Measurements from ENCODE around the gene CDK9. TPM values are rescaled to one million over a fixed set of nuclear protein-coding genes. Genes with fewer than 3 reads are reported as not detected.

CDK9 gene
- total RNA-seq, 1 experiment from 2014 or later = 68.0 TPM

DNA sequence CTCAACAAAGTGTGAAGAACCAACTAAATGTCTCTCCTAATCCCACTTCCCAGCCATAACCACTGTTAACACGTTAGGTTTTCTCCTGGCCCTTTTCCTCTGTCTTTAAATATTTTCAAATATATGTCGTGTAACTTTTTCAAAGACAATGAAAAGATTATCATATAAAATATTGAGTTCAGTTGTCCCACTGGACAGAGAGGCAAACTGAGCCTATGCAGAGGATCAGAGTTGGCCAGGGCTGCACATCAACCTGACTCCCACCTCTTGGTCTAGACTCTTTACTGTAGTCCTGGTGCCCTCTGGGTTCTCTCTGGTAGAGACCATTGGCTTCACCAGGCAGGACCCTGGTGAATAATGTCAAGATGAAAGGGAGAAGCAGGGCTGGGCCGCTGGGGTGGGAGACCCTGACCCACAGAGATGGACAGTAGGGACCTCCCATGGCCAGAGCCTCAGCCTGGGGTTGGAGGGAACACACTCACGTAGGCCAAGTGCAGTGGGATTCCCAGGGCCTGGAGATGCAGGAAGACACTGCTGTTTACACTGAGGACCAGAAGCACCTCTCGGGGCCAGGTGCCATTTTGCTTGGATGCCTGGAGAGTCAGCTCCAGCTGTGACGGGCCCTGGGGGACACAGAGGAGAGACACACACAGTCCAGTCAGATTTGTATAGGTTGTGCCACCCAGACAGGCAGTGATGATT lies 43.5 kb downstream of the CDK9 start:
- CTCF ChIA-PET = no interaction called here
- no peaks in the 10 kb centered on the region for H3K9me3 ChIP-seq (ENCODE audit: low read depth, low read length, poor library complexity, severe bottlenecking)
- no TSS peak for BruUV-seq (replicated peaks)
- H3K27ac ChIP-seq (ENCODE audit: low read depth, low read length, poor library complexity, severe bottlenecking) = no peak overlapping the region
- H3K36me3 ChIP-seq (ENCODE audit: insufficient read depth, low read length, poor library complexity, severe bottlenecking) = peaks cover 5% of the 10 kb centered on the region
- no peak overlapping the region for H3K4me3 ChIP-seq (ENCODE audit: low read depth, low read length, poor library complexity, severe bottlenecking)
- POLR2A ChIA-PET (ENCODE audit: low non-redundant PET) = no interaction called here
- no peak for DNase-seq (ENCODE audit: low spot score)
- no peaks in the 10 kb centered on the region for H3K27me3 ChIP-seq (replicated peaks; ENCODE audit: insufficient read depth, low read depth, low read length, poor library complexity)
- intact Hi-C loops (cut with micrococcal nuclease; ENCODE audit: unreplicated experiment) = no loop called here
- H3K4me1 ChIP-seq (ENCODE audit: insufficient read depth, low read length, poor library complexity, severe bottlenecking) = no peaks in the 10 kb centered on the region
- no peak for TF ChIP-seq EZH2 (IDR thresholded peaks at IDR 0.05; ENCODE audit: borderline replicate concordance, low read depth, low read length, poor library complexity, severe bottlenecking)
- TF ChIP-seq CTCF (conservative IDR thresholded peaks at IDR 0.05; ENCODE audit: low read depth, low read length) = no peak

- CTCF ChIA-PET = interaction anchor here (0.6 kb wide), 1 partner anchor 30 kb away, joined by 3 read pairs; no protein-coding TSS in a partner anchor
- TF ChIP-seq CTCF (conservative IDR thresholded peaks at IDR 0.05; ENCODE audit: low read depth, low read length) (no peak), EZH2 (IDR thresholded peaks at IDR 0.05; ENCODE audit: borderline replicate concordance, low read depth, low read length, poor library complexity, severe bottlenecking) (no peak)
- Histone ChIP-seq H3K36me3 (ENCODE audit: insufficient read depth, low read length, poor library complexity, severe bottlenecking) (no peaks in the 10 kb centered on the region), H3K27me3 (replicated peaks; ENCODE audit: insufficient read depth, low read depth, low read length, poor library complexity) (no peaks in the 10 kb centered on the region), H3K9me3 (ENCODE audit: low read depth, low read length, poor library complexity, severe bottlenecking) (no peaks in the 10 kb centered on the region), H3K27ac (ENCODE audit: low read depth, low read length, poor library complexity, severe bottlenecking) (no peak overlapping the region), H3K4me1 (ENCODE audit: insufficient read depth, low read length, poor library complexity, severe bottlenecking) (no peaks in the 10 kb centered on the region), H3K4me3 (ENCODE audit: low read depth, low read length, poor library complexity, severe bottlenecking) (no peak overlapping the region)
- intact Hi-C loops (cut with micrococcal nuclease; ENCODE audit: unreplicated experiment) = no loop called here
- POLR2A ChIA-PET (ENCODE audit: low non-redundant PET) = no interaction called here
- BruUV-seq (replicated peaks) = no TSS peak
- no peak for DNase-seq (ENCODE audit: low spot score)
Measured at GRCh38 chr9:127832248-127832647, 46.4 kb downstream of the CDK9 start.

- Histone ChIP-seq H3K36me3 (ENCODE audit: insufficient read depth, low read length, poor library complexity, severe bottlenecking) (no peaks in the 10 kb centered on the region), H3K27ac (ENCODE audit: low read depth, low read length, poor library complexity, severe bottlenecking) (no peak overlapping the region), H3K27me3 (replicated peaks; ENCODE audit: insufficient read depth, low read depth, low read length, poor library complexity) (no peaks in the 10 kb centered on the region), H3K9me3 (ENCODE audit: low read depth, low read length, poor library complexity, severe bottlenecking) (no peaks in the 10 kb centered on the region), H3K4me1 (ENCODE audit: insufficient read depth, low read length, poor library complexity, severe bottlenecking) (no peaks in the 10 kb centered on the region), H3K4me3 (ENCODE audit: low read depth, low read length, poor library complexity, severe bottlenecking) (no peak overlapping the region)
- ChIA-PET CTCF (no interaction called here), POLR2A (ENCODE audit: low non-redundant PET) (no interaction called here)
- no peak for TF ChIP-seq EZH2 (IDR thresholded peaks at IDR 0.05; ENCODE audit: borderline replicate concordance, low read depth, low read length, poor library complexity, severe bottlenecking)
- no peak for TF ChIP-seq CTCF (conservative IDR thresholded peaks at IDR 0.05; ENCODE audit: low read depth, low read length)
- no peak for DNase-seq (ENCODE audit: low spot score)
- no TSS peak for BruUV-seq (replicated peaks)
- intact Hi-C loops (cut with micrococcal nuclease; ENCODE audit: unreplicated experiment) = no loop called here
Measured at GRCh38 chr9:127833555-127833954, 47.7 kb downstream of the CDK9 start.
